Activated CD4-positive, alpha-beta T cell treated with anti-CD3 and anti-CD28 coated beads for 36 hours (primary cell): ENCODE measurements around the gene EVL. TPM values are rescaled to one million over a fixed set of nuclear protein-coding genes. Genes with fewer than 3 reads are reported as not detected.

Experiments
- ATAC-seq: fragments of 200-7000 bp; cut with Tn5 transposase; one replicate; pipeline ENCODE4 v1.10.0; 2021; ENCODE audit warnings: mild to moderate bottlenecking, moderate library complexity
- CTCF ChIA-PET: fragments of 350-600 bp; sonication (Branson Sonifier 250); formaldehyde crosslinking; loops from one replicate; lab custom pipeline; 2021; ENCODE audit warnings: antibody characterized with exemption; lab: Charles Lee
- POLR2A ChIA-PET: fragments of 350-600 bp; sonication (Branson Sonifier 250); formaldehyde crosslinking; loops from one replicate; lab custom pipeline; 2021; ENCODE audit warnings: antibody characterized with exemption, inconsistent platforms; lab: Charles Lee
- DNase-seq: peaks from one replicate; pipeline ENCODE4 v3.0.0-alpha.2; 2020
- H3K27ac Mint-ChIP-seq: one replicate; pipeline ENCODE4 v1.8.0; 2021; ENCODE audit warnings: mixed read lengths
- H3K27me3 Mint-ChIP-seq: one replicate; pipeline ENCODE4 v1.8.0; 2021; ENCODE audit warnings: mixed read lengths
- H3K36me3 Mint-ChIP-seq: one replicate; pipeline ENCODE4 v1.8.0; 2021; ENCODE audit warnings: low read depth, mixed read lengths
- H3K4me1 Mint-ChIP-seq: one replicate; pipeline ENCODE4 v1.8.0; 2021; ENCODE audit warnings: mixed read lengths
- H3K4me3 Mint-ChIP-seq: one replicate; pipeline ENCODE4 v1.8.0; 2021; ENCODE audit warnings: mild to moderate bottlenecking, moderate library complexity, mixed read lengths
- H3K9me3 Mint-ChIP-seq: one replicate; pipeline ENCODE4 v1.8.0; 2021; ENCODE audit warnings: low read depth, mixed read lengths
- intact Hi-C, 2 experiments: fragments of 100-400 bp; cut with DNase I in 1 of 2; cut with micrococcal nuclease in 1 of 2; formaldehyde crosslinking; loops; one replicate each; pipeline versions ENCODE4 v1.14.2 to v1.15.1; 2022 to 2024; cut with DNase I, micrococcal nuclease
- total RNA-seq, 2 experiments: library from RNA; stranded (reverse); gene quantifications; one replicate each; pipeline ENCODE4 v1.2.3, GENCODE V29; 2021

EVL gene
- total RNA-seq, 2 experiments from 2014 or later: 249 to 378 TPM

GRCh38 chr14:100096656-100097055 lies 31.4 kb downstream of the EVL start:
- peaks cover 93% of the 10 kb centered on the region for H3K4me1 Mint-ChIP-seq
- H3K9me3 Mint-ChIP-seq: no peaks in the 10 kb centered on the region
- ChIA-PET POLR2A (interaction anchor here (0.6 to 1.1 kb wide), 2 partner anchors 30 to 41 kb away, joined by 3 to 4 read pairs; no protein-coding TSS in a partner anchor), CTCF (interaction anchor here (0.7 to 13.3 kb wide), 11 partner anchors 8 to 114 kb away, joined by 3 to 133 read pairs (median 4); no protein-coding TSS in a partner anchor)
- intact Hi-C loops: no loop called here
- H3K4me3 Mint-ChIP-seq: no peak overlapping the region
- ATAC-seq: no peak
- H3K36me3 Mint-ChIP-seq: peaks cover 82% of the 10 kb centered on the region
- no peak for DNase-seq
- H3K27ac Mint-ChIP-seq: peak overlapping the region; percentile 69
- no peaks in the 10 kb centered on the region for H3K27me3 Mint-ChIP-seq

GRCh38 chr14:100098171-100098570 lies 32.9 kb downstream of the EVL start:
- no peak for ATAC-seq
- Mint-ChIP-seq H3K27ac (peak overlapping the region; percentile 85), H3K4me3 (no peak overlapping the region)

GRCh38 chr14:100100032-100100703 lies 34.9 kb downstream of the EVL start:
- intact Hi-C loops: no loop called here
- peaks cover 76% of the 10 kb centered on the region for H3K36me3 Mint-ChIP-seq
- H3K9me3 Mint-ChIP-seq: no peaks in the 10 kb centered on the region
- H3K4me3 Mint-ChIP-seq: peak overlapping the region; percentile 13
- no peaks in the 10 kb centered on the region for H3K27me3 Mint-ChIP-seq
- CTCF ChIA-PET: interaction anchor here (0.7 to 13.3 kb wide), 10 partner anchors 9 to 117 kb away, joined by 3 to 133 read pairs (median 6); no protein-coding TSS in a partner anchor
- peak overlapping the region; percentile 65 for H3K27ac Mint-ChIP-seq
- H3K4me1 Mint-ChIP-seq: peaks cover 97% of the 10 kb centered on the region
- DNase-seq: no peak
- POLR2A ChIA-PET: interaction anchor here (0.7 to 11.5 kb wide), 2 partner anchors 22 to 30 kb away, joined by 4 to 162 read pairs; partner anchors contain the start of gene EVL
- no peak for ATAC-seq

More at GRCh38 chr14:100098171-100098570, 32.9 kb downstream of the EVL start:
- POLR2A ChIA-PET: interaction anchor here (11.5 kb wide), 1 partner anchor 28 kb away, joined by 162 read pairs; the partner anchor contains the start of gene EVL
- no peak for DNase-seq
- intact Hi-C loops: no loop called here
- CTCF ChIA-PET: interaction anchor here (2.9 to 13.3 kb wide), 3 partner anchors 9 to 16 kb away, joined by 7 to 133 read pairs (median 31); no protein-coding TSS in a partner anchor
- H3K4me1 Mint-ChIP-seq: peaks cover 96% of the 10 kb centered on the region
- H3K36me3 Mint-ChIP-seq: peaks cover 81% of the 10 kb centered on the region
- no peaks in the 10 kb centered on the region for H3K9me3 Mint-ChIP-seq
- H3K27me3 Mint-ChIP-seq: no peaks in the 10 kb centered on the region

GRCh38 chr14:100102156-100102785 lies 37.0 kb downstream of the EVL start:
- H3K36me3 Mint-ChIP-seq: peaks cover 75% of the 10 kb centered on the region
- H3K27me3 Mint-ChIP-seq: no peaks in the 10 kb centered on the region
- H3K9me3 Mint-ChIP-seq: no peaks in the 10 kb centered on the region
- POLR2A ChIA-PET: interaction anchor here (0.6 to 11.5 kb wide), 4 partner anchors 14 to 40 kb away, joined by 3 to 162 read pairs (median 5); partner anchors contain the start of gene EVL
- H3K4me3 Mint-ChIP-seq: peak overlapping the region; percentile 6
- CTCF ChIA-PET: interaction anchor here (0.9 to 12.1 kb wide), 8 partner anchors 11 to 166 kb away, joined by 3 to 300 read pairs (median 12); partner anchors contain the start of gene EVL
- ATAC-seq (no peak), DNase-seq (no peak)
- intact Hi-C loops: no loop called here
- peaks cover 97% of the 10 kb centered on the region for H3K4me1 Mint-ChIP-seq
- H3K27ac Mint-ChIP-seq: peak overlapping the region; percentile 92

- peaks cover 98% of the 10 kb centered on the region for H3K4me1 Mint-ChIP-seq
- H3K36me3 Mint-ChIP-seq: peaks cover 72% of the 10 kb centered on the region
- H3K4me3 Mint-ChIP-seq: peak overlapping the region; percentile 55
- peak; percentile 43 for ATAC-seq
- ChIA-PET POLR2A (interaction anchor here (0.7 to 11.5 kb wide), 4 partner anchors 14 to 33 kb away, joined by 3 to 162 read pairs (median 8); partner anchors contain the start of gene EVL), CTCF (interaction anchor here (0.7 to 12.1 kb wide), 13 partner anchors 12 to 165 kb away, joined by 3 to 300 read pairs (median 4); partner anchors contain the start of gene EVL)
- DNase-seq: peak; percentile 73
- H3K27ac Mint-ChIP-seq: peak overlapping the region; percentile 92
- no peaks in the 10 kb centered on the region for H3K27me3 Mint-ChIP-seq
- H3K9me3 Mint-ChIP-seq: no peaks in the 10 kb centered on the region
- intact Hi-C loops: loop anchor here (1.0 to 2.0 kb wide), 3 partner anchors 31 to 271 kb away; no protein-coding TSS in a partner anchor
These were observed 38.2 kb downstream of the EVL start for GRCh38 chr14:100103250-100104005.

GRCh38 chr14:100104006-100104352 lies 38.8 kb downstream of the EVL start:
- DNase-seq: no peak
- H3K4me3 Mint-ChIP-seq: peak overlapping the region; percentile 55
- intact Hi-C loops: loop anchor here (1.0 to 2.0 kb wide), 2 partner anchors 31 to 270 kb away; no protein-coding TSS in a partner anchor
- H3K4me1 Mint-ChIP-seq: peaks cover 98% of the 10 kb centered on the region
- ChIA-PET CTCF (interaction anchor here (0.8 to 12.1 kb wide), 15 partner anchors 8 to 127 kb away, joined by 3 to 300 read pairs (median 6); partner anchors contain the start of gene EVL), POLR2A (interaction anchor here (1.2 to 11.5 kb wide), 4 partner anchors 22 to 34 kb away, joined by 3 to 162 read pairs (median 8); partner anchors contain the start of gene EVL)
- peaks cover 69% of the 10 kb centered on the region for H3K36me3 Mint-ChIP-seq
- ATAC-seq: no peak
- H3K27ac Mint-ChIP-seq: peak overlapping the region; percentile 92
- no peaks in the 10 kb centered on the region for H3K27me3 Mint-ChIP-seq
- no peaks in the 10 kb centered on the region for H3K9me3 Mint-ChIP-seq

- no peak for ATAC-seq
- DNase-seq: peak; percentile 60
- Mint-ChIP-seq H3K27me3 (no peaks in the 10 kb centered on the region), H3K4me3 (peak overlapping the region; percentile 56), H3K4me1 (peaks cover 98% of the 10 kb centered on the region), H3K9me3 (no peaks in the 10 kb centered on the region), H3K36me3 (peaks cover 72% of the 10 kb centered on the region), H3K27ac (peak overlapping the region; percentile 92)
- ChIA-PET POLR2A (interaction anchor here (1.2 to 11.5 kb wide), 3 partner anchors 23 to 34 kb away, joined by 4 to 162 read pairs (median 12); partner anchors contain the start of gene EVL), CTCF (interaction anchor here (0.6 to 12.1 kb wide), 19 partner anchors 9 to 168 kb away, joined by 3 to 300 read pairs (median 4); partner anchors contain the start of gene EVL)
- intact Hi-C loops: loop anchor here (1.0 to 5.0 kb wide), 3 partner anchors 32 to 270 kb away; no protein-coding TSS in a partner anchor
These were observed 39.5 kb downstream of the EVL start for GRCh38 chr14:100104523-100105300.

- intact Hi-C loops: loop anchor here (1.0 to 5.0 kb wide), 4 partner anchors 15 to 137 kb away; no protein-coding TSS in a partner anchor
- H3K27me3 Mint-ChIP-seq: no peaks in the 10 kb centered on the region
- H3K4me3 Mint-ChIP-seq: peak overlapping the region; percentile 56
- POLR2A ChIA-PET: interaction anchor here (0.6 to 11.5 kb wide), 2 partner anchors 27 to 35 kb away, joined by 3 to 162 read pairs; partner anchors contain the start of gene EVL
- CTCF ChIA-PET: interaction anchor here (0.6 to 12.1 kb wide), 18 partner anchors 9 to 123 kb away, joined by 3 to 300 read pairs (median 5); partner anchors contain the start of gene EVL
- H3K27ac Mint-ChIP-seq: peak overlapping the region; percentile 92
- peaks cover 66% of the 10 kb centered on the region for H3K36me3 Mint-ChIP-seq
- H3K9me3 Mint-ChIP-seq: no peaks in the 10 kb centered on the region
- peak; percentile 50 for DNase-seq
- peaks cover 92% of the 10 kb centered on the region for H3K4me1 Mint-ChIP-seq
- ATAC-seq: no peak
These were observed 40.3 kb downstream of the EVL start for GRCh38 chr14:100105357-100106169.
